HG03460 (cell line): ENCODE results near the gene F10.
A peak's percentile ranks its signal among the peaks of the same experiment; 100 is the strongest.

ENCODE experiments used
- ATAC-seq: cut with Tn5 transposase; IDR thresholded peaks from one replicate; pipeline ENCODE4 v1.9.1; 2021; ENCODE audit not compliant: unreplicated experiment

The F10 gene

DNA sequence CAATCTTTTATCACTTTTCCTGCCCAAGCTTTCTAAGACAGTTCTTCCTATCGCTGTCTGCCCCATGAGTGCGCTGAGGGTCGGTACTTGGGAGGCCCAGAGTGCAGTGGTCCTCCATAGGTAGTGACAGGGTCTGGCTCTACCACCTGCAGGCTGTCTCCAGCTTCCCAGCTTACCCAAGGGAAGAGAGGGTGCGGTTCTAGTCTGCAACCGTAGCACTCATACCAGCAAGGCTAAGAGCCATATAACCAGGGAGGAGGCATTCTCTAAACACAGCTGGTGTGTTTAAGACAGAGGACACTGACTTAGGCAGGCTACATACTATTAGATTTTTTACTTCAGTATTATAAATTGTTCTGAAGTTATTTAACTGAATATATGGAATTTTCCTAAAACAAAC lies 44.1 kb downstream of the F10 start:
- no peak for ATAC-seq

DNA sequence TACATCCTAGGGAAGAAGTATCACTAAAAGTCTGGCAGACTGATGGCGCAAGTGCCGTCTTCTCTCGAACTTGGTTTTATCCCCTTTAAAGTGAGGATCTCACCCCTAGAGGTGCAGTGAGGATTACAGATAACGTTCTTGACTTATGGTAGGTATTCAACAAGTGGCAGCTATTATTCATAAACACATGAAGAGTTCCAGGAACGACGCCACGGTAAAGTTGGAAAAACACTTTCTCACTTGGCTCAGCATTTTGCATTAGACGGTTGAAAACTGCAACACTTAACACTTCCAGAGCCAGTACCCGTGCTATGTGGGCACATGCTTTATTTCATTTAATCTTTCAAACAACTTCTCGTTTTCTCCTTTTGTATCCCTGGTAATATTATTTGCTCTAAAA lies 44.6 kb downstream of the F10 start:
- ATAC-seq, result no peak

DNA sequence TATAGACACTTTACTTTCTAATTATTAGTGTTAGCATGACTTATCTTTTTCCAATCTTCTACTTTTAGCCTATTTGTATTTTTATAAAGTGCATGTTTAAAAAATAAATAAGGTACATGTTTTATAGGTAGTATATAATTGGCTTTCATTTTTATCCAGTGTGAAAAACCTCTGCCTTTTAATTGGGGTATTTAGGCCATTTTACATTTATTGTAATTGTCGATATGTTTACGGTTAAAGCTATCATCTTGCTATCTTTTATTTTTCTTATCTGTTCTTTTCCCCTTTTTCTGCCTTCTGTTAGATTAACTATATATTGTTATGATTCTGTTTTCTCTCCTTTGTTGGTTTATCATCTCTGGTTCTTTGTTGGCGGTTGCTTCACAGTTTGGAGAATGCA lies 45.0 kb downstream of the F10 start:
- ATAC-seq, result no peak

DNA sequence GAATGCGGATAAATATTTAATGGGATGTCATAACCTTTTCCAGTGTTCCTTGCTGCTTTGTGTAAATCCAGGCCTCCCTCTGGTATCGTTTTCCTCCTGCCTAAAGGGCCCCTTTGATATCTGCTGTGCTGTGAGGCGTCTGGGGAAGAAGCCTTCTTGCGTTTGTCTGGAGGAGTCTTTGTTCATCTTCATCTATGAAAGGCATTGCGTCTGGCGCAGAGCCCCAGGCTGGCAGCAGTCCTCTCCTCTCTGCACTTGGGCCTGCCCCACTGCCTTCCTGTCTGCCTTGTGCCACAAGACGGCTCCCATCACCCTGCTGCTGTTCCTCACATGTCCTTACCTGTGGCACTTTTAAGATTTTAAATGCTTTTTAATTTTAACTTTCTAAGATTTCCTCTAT lies 45.6 kb downstream of the F10 start:
- ATAC-seq, result no peak

DNA sequence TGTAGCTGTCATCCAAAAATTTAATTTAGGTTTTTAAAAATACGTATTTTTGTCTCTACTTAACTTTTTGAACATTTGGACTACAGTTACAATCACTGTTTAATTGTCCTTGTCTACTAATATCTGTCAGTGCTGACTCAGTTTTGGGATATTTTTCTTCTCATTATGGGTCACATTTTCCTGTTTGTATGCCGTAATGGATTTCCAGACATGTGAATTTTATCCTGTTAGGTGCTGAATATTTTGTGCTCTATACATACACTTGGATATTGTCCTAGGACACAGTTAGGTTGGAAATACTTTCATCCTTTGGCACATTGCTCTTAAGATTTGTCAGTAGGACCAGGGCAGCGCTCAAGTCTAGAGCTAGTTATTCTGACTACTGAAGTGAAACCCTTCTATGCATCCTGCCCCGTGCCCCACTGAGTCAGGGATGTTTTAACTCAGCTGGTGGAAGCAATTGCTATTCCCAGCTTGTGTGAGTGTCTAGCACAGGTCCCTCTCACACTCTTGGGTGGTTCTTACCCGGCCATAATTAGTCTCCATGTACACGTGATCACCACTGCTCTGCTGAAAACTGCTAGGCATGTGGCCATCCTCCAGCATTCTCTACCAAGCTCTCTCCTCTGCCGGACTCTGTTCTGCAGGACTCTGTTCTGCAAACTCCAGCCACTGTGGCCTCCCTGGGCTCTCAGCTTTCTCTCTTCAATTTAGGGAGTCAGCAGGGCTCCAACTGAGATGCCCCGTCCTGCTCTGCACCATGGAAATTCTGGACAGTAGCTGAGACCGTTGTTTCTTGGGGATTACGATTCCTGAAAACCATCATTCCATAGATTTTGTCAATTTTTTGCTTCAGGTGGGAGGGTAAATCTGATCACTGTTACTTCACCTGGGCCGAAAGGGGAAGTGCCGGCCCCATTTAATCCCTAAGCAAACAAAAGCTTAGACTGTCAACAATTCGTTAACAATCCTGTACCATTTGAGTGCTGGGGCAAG lies 47.0 kb downstream of the F10 start:
- no peak for ATAC-seq

DNA sequence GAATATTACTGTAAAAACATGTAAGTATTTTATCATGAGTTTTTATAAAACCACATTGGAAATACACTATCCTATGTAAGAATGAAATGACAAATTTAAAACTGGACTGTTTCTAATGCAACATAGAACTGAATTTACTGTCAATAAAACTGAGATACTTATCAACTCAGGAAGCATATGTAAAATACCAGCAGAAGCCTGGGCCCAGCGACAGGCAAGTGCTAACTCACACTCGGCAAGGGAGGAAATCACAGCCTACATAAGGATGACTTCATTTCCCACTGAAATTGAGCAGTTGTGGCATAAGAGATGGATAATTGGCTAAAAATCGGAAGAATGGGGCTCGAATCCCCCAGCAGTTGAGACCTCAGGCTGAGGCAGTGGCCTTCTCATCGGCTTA lies 47.9 kb downstream of the F10 start:
- ATAC-seq, result no peak

DNA sequence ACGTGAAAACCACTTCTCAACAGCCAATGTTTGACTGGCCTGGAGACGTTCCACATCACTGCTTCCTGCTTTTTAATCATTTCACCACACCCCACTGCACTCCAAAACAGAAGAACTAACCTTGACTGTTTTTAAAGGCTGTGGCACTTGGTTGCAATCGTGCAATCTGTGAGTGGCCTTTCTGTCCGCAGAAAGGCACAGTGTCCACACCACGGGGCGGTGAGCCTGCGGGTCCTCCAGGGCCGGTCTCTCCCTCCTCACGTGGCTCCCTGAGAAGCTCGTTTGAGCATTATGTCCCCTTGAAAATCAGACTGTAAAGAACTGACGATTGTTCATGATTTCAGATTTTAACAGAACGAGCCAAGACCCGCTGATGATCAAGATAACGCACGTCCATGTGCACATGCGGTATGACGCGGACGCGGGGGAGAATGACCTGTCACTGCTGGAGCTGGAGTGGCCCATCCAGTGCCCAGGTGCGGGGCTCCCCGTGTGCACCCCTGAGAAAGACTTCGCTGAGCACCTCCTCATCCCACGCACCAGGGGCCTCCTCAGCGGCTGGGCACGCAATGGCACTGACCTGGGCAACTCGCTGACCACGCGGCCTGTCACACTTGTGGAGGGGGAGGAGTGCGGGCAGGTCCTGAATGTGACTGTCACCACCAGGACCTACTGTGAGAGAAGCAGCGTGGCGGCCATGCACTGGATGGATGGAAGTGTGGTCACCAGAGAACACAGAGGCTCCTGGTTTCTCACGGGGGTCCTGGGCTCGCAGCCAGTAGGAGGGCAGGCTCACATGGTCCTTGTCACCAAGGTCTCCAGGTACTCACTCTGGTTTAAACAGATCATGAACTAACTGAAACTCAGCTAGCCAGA lies 48.9 kb downstream of the F10 start:
- ATAC-seq, result no peak

DNA sequence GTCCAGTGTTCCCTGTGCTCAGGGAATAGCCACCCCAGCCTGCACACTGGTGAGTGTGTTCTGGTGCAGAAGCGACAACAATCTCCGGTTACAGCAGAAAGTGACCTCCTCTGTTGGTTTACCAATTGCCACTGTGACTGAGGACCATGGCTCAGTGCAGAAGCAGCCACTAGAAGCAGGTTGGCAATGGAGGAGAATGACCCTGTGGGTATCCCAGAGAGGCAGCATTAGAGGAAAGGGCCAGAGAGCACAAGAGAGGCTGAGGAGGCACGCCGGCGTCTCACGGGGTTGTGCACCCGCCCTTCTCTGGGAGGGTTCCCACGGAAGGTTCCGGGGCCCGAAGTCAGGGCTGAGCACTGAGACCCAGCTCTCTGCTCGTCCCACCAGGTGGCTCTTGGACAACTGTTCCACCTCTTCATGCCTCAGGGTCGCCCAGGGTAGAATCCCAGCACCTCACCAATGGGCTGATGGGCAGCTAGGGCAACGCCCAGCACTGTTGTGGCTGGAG lies 49.9 kb downstream of the F10 start:
- ATAC-seq, result no peak

DNA sequence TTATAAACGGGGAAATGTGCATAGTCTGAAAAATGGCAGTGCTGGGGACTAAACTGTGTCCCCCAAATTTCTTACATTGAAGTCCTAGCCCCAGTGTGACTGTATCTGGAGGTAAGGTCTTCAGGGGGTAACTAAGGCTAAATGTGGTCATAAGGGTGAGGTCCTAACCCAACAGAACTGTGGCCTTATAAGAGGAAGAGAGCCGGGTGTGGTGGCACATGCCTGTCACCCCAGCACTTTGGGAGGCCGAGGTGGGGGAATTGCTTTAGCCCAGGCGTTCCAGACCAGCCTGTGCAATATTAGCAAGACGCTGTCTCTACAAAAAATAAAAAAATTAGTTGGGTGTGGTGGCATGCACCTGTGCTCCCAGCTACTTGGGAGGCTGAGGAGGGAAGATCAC lies 53.7 kb downstream of the F10 start:
- ATAC-seq, result no peak

DNA sequence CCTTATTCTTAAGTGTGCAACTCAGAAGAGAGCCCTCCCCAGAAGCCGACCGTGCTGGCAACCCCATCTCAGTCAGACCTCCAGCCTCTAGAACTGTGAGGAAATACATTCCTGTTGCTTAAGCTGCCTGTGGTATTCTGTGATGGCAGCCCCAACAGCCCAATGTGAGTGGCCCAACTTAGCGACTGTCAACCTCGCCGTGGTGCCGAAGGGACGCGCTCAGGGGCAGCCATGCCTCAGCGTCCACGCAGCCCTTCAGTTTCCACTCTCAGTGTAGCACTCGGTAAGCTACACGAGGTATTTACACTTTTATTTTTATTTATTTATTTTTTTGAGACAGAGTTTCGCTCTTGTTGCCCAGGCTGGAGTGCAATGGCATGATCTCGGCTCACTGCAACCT lies 54.2 kb downstream of the F10 start:
- ATAC-seq, result no peak

DNA sequence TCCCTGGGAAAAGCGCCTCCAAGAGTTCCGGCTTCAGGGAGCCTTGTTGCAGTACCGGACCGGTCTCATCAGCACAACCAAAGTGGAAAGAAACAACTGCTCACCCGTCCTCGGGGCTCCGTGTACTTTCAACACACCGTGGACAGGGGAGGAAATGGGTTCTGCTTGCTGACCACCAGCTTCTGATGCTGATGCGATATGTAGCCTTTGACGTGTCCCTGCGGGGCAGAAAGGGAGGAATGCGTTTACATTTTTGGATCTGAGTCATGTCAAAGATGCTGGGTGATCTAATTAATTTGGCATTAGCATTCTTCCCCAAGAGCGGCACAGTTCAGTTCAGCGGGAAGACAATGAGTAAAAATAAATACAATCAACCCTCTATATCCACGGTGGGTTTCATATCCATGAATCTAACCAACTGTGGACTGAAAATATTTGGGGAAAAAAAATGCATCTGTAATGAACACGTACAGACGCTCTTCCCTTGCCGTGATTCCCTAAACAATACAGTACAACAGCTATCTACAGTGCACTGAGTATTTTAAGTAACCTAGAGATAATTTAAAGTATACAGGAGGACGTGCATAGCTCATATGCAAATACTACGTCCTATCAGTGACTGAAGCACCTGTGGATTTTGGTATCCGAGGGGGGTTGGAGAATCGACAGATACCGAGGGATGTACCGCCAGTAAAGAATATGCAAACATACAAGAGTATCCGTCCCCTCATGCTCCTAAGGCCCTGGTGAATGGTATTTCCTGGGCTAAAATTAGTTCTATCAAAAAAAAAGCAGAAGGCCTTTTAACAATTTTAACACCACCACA lies 55.7 kb downstream of the F10 start:
- ATAC-seq, result no peak

DNA sequence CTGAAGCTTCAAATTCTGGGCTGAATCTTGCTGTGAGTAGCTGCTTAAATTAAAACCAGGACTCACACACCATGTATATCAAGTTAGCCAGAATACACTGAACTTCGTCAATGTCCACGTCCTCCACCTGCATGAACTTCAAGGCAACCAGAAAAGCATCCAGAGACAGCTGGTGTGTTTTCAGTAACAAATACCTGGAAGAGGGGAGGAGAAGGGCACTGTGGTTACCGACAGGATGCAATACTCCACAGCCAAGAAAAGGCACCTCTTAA lies 56.2 kb downstream of the F10 start:
- ATAC-seq, result no peak

DNA sequence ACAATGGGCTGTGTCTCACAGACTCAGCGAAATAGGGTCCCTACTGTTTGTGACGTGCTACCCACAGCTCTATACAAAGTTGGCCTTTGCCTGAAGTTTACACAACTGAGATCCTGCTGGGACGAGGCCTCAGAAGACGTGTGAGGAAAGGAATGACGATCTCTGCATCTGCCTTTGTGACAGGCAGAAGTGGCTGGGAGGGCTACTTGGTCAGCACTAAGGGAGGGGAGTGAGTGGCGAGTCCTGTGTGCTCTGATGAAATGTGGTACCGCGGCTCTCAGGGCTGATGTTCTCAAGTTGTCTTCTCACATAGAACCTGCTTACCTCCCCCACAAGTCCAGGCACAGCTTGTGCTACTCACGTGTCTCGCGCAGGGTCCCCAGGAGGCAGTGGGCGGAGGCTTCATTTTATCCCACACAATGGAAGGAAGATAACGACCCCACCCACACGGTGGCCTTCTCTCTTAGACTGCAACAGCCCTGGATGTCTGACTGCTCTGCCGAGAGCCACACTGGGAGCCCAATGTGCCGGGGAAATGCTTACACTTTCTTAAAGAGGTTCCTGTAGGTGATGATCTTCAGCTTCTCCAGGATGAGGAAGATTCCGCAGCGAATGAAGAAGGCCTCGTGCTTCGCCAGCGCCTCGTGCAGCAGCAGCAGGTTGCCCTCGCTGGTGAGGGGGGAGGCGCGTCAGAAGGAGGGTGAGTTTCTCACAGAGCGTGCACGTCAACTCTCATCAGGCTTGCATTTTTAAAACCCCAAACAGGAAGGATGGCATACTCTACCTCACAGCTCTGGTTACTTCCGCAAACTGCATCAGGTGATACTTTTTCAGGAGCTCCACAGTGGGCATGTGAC lies 57.0 kb downstream of the F10 start:
- ATAC-seq, result no peak

DNA sequence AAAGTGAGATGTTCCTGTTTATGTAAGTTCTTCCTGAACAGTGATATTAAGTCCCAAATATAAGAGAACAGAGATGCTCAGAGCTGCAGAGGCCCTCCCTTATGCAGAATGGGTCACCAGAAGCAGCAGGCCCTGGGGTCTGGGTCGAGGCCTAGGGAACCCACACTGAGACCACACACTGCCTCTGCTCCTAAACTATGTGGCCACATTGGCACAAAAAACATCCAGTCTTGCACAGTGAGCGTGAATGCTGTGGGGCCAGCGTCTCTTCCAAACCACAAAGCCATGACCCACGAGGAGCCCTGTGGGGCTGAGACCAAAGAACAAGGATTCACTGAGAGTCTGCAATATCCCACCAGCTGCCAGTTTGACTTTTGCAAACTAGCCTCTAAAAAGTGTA lies 59.4 kb downstream of the F10 start:
- ATAC-seq, result no peak

DNA sequence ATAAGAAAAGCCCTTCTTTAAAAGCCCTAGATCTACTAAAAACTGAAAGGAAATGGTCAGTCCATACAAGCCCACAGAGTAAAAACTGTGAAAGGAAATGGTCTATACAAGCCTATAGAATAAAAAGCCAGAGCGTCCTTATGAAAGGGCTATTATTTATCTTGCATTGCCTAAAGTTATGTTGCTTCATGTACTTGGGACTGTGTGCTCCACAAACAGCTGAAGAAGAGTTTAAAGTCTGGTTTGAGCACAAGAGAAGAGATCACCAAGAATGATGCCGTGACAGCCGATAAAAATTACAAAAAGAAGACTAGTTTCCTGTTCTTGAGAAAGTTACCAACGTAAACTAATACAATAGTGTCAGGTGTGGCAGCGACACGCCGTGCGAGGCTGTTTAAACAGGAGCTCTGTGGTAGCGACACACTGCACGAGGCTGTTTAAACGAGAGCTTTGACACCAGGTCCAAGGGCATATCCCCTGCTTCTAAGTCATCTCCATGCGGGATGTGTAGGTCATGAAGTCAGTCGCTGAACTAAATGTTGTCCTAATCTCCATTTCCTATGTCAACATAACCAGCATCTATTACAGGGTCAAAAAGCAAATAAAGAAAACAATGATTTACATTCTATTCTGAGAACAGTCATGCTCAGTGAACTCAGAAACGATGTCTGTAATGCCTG lies 61.0 kb downstream of the F10 start:
- no peak for ATAC-seq

DNA sequence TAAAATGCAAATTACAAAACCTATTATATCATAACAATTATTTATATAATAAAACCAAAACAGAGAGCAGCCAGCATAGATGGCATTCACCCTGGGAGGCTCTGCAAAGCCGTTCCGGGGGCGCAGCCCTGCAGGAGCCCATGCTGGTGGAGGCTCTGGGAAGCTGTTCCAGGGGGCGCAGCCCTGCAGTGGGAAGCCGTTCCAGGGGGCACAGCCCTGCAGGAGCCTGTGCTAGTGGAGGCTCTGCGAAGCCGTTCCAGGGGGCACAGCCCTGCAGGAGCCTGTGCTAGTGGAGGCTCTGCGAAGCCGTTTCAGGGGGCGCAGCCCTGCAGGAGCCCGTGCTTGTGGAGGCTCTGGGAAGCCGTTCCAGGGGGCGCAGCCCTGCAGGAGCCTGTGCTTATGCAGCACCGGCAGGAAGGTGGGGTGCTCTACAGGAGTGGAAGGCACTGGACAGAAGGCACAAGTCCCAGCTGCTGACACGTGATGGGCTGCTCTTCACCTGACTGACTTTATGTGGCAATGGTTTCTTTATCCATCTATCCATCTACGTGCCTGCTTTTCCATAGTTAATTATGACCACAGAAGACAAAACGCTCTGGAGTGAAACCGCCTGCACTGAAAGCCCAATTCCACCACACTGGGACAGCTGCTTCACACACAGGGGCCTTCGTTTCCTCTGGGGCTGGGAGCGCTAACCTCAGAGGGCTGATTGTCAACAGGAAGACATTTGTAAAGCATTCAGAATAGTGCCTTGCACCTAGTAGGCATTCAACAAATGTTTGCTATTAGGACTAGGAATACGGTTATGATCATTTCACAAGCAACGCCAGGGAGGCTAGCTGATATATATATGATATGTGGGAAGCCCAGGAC lies 62.2 kb downstream of the F10 start:
- ATAC-seq, result no peak

DNA sequence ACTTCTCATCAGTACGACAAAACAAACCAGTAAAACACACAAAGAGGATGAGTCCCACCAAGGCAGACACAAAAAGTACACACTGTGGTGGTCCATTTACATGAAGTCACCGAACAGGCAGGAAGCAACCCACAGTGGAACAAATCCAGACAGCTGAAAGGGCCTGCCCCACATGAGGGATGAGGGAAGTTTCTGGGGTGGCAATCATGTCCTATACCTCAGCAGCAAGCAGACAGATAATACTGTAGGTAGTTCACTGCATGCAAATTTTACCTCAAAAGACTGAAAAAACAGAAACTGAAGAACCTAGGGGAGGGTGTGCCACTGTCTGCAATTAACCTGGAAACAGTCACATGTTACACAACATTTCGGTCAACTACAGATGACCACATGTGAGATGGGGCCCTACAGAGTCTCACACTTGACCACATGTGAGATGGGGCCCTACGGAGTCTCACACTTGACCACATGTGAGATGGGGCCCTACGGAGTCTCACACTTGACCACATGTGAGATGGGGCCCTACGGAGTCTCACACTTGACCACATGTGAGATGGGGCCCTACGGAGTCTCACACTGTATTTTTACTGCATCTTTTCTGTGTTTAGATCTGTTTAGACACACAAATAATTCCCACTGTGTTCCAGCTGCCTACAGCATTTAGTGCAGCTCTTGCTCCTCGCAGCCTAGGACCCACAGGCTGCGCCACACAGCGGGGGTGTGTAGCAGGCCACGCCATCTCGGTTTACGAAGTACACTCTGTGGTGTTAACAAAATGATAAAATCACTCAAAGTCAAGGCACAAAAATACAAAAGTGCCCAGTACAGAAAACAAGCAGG lies 63.7 kb downstream of the F10 start:
- ATAC-seq, result peak; percentile 84

DNA sequence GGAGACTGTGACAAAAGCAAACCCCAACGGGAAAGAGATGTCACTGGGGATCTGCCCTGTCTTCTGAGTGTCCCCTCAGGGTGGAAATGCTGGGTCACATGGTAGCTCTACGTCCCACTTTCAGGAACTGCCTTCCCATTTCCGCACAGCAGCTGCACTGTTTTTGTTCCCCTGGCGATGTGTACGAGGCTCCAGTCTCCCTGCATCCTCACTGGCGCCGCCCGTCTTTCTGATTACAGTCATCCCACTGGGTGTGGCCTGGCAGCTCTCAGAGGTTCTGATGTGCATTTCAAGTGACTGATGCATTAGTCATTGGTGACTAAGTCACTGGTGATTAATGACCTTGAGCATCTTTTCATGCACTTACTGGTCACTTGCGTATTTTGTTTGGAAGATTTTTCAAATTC lies 64.7 kb downstream of the F10 start:
- no peak for ATAC-seq
